Measurements from ENCODE around the gene AATK.

GRCh38 chr17:81170727-81171494 is 4.9 kb upstream of the AATK start:
- TF ChIP-seq POLR2A (IDR thresholded peaks at IDR 0.05; ENCODE audit: low read depth, low read length) (no peak), CEBPB (IDR thresholded peaks at IDR 0.05; ENCODE audit: low read depth, low read length) (no peak), CHD1 (IDR thresholded peaks at IDR 0.05; ENCODE audit: low read depth, low read length) (no peak)

Measured in IMR-90 (cell line).